Panc1 (cell line): ENCODE data around the gene SYT13. TPM values are rescaled to one million over a fixed set of nuclear protein-coding genes. Genes with fewer than 3 reads are reported as not detected.

Source experiments
- ATAC-seq: fragments of 200-7000 bp; cut with Tn5 transposase; 2 replicates; pipeline ENCODE4 v1.9.1; 2020; ENCODE audit warnings: mild to moderate bottlenecking, moderate library complexity
- BruUV-seq: library from RNA; stranded (reverse); fragments of 400-500 nt; replicated peaks from 2 replicates; lab custom pipeline; 2021; lab: Mats Ljungman, UMichigan
- CTCF ChIA-PET: fragments of 300-600 bp; sonication (Branson Sonifier 250); formaldehyde crosslinking; loops from one replicate; lab custom pipeline; 2022; ENCODE audit warnings: antibody characterized with exemption; lab: Charles Lee
- POLR2A ChIA-PET: fragments of 300-600 bp; sonication (Branson Sonifier 250); formaldehyde crosslinking; loops from one replicate; lab custom pipeline; 2022; ENCODE audit warnings: antibody characterized with exemption; lab: Charles Lee
- DNase-seq: peaks from one replicate; pipeline ENCODE4 v3.0.0-alpha.2; 2010; ENCODE audit warnings: low read depth, low spot score
- H3K27ac ChIP-seq: 2 replicates; pipeline ENCODE4 v1.5.1; 2011; ENCODE audit warnings: mild to moderate bottlenecking, low read length, inconsistent platforms
- H3K27me3 ChIP-seq: fragments of 200-500 bp; sonication (Bioruptor generic); 2 replicates; pipeline ENCODE4 v1.6.0; 2014; ENCODE audit warnings: low read length, inconsistent platforms; ENCODE audit not compliant: control insufficient read depth, insufficient read depth
- H3K36me3 ChIP-seq: fragments of 200-500 bp; sonication (Bioruptor generic); 2 replicates; pipeline ENCODE4 v1.5.1; 2014; ENCODE audit warnings: inconsistent platforms, mild to moderate bottlenecking, low read length, moderate library complexity; ENCODE audit not compliant: control insufficient read depth, insufficient read depth
- H3K4me1 ChIP-seq: 2 replicates; pipeline ENCODE4 v1.5.1; 2011; ENCODE audit warnings: inconsistent platforms, mild to moderate bottlenecking, low read length, moderate library complexity; ENCODE audit not compliant: control insufficient read depth, insufficient read depth
- H3K4me3 ChIP-seq, 2 experiments: 2 replicates each; pipeline ENCODE4 v1.5.1; 2011 to 2012; ENCODE audit warnings: low read depth in 2 of 2, low read length in 2 of 2, mild to moderate bottlenecking in 2 of 2, inconsistent platforms in 1 of 2, moderate library complexity in 1 of 2
- H3K9me3 ChIP-seq: fragments of 200-500 bp; sonication (Bioruptor generic); 2 replicates; pipeline ENCODE4 v1.5.1; 2014; ENCODE audit warnings: low read depth, mild to moderate bottlenecking, inconsistent platforms, low read length, moderate library complexity; ENCODE audit not compliant: control insufficient read depth, insufficient read depth
- CTCF ChIP-seq: fragments of 450-650 bp; IDR thresholded peaks from 2 replicates; pipeline ENCODE4 v1.5.1; 2017; ENCODE audit warnings: mild to moderate bottlenecking
- POLR2AphosphoS5 ChIP-seq: IDR thresholded peaks from 2 replicates; pipeline ENCODE4 v1.6.1; 2012; ENCODE audit warnings: mild to moderate bottlenecking, low read depth, low read length, moderate library complexity
- REST ChIP-seq, 2 experiments: IDR thresholded peaks; 2 replicates each; pipeline ENCODE4 v1.6.1; 2011 to 2012; ENCODE audit warnings: low read depth in 2 of 2, control low read depth in 1 of 2, low read length in 1 of 2, mild to moderate bottlenecking in 1 of 2, moderate library complexity in 1 of 2; ENCODE audit not compliant: insufficient read depth in 1 of 2
- SIN3A ChIP-seq: IDR thresholded peaks from 2 replicates; pipeline ENCODE4 v1.6.1; 2012; ENCODE audit warnings: low read depth, mild to moderate bottlenecking, low read length, moderate library complexity, borderline replicate concordance; ENCODE audit not compliant: insufficient read depth
- TCF7L2 ChIP-seq: IDR thresholded peaks from 2 replicates; pipeline ENCODE4 v1.6.1; 2011; ENCODE audit warnings: mild to moderate bottlenecking, low read depth, low read length, inconsistent platforms
- in situ Hi-C: cut with HindIII; loops from 2 replicates; pipeline ENCODE4 v1.10.0; 2016; ENCODE audit warnings: low sequenced_read_pairs, low pct_unique_long_range_greater_than_20kb
- intact Hi-C: fragments of 100-400 bp; cut with micrococcal nuclease; formaldehyde crosslinking; loops from one replicate; pipeline ENCODE4 v1.10.0; 2022; ENCODE audit not compliant: unreplicated experiment
- total RNA-seq: library from RNA; stranded (reverse); gene quantifications from one replicate; pipeline ENCODE4 v1.2.1, GENCODE V29; 2021; ENCODE audit not compliant: unreplicated experiment

Gene SYT13
- total RNA-seq, 1 experiment from 2014 or later = 0.13 TPM

GRCh38 chr11:45321669-45322068, 35.5 kb upstream of the SYT13 start:
- CTCF ChIA-PET = no interaction called here
- in situ Hi-C loops (no loop called here), intact Hi-C loops (no loop called here)
- no peaks in the 10 kb centered on the region for H3K4me1 ChIP-seq
- no peak overlapping the region for H3K27ac ChIP-seq
- no peaks in the 10 kb centered on the region for H3K36me3 ChIP-seq
- H3K9me3 ChIP-seq = no peaks in the 10 kb centered on the region
- TF ChIP-seq SIN3A (no peak), REST (IDR thresholded peaks at IDR 0.05; ENCODE audit: insufficient read depth in 1 of 2, low read depth in 2 of 2, low read length in 1 of 2) (no peak), CTCF (no peak), POLR2AphosphoS5 (no peak), TCF7L2 (no peak)
- no peak for ATAC-seq
- DNase-seq = no peak
- no TSS peak for BruUV-seq
- H3K27me3 ChIP-seq = peaks cover 12% of the 10 kb centered on the region
- POLR2A ChIA-PET = no interaction called here
- H3K4me3 ChIP-seq = no peak overlapping the region

GRCh38 chr11:45321031-45321595, 35.0 kb upstream of the SYT13 start:
- peaks cover 8% of the 10 kb centered on the region for H3K27me3 ChIP-seq
- DNase-seq = no peak
- TF ChIP-seq SIN3A (no peak), POLR2AphosphoS5 (no peak), TCF7L2 (no peak), CTCF (no peak), REST (IDR thresholded peaks at IDR 0.05; ENCODE audit: insufficient read depth in 1 of 2, low read depth in 2 of 2, low read length in 1 of 2) (no peak)
- intact Hi-C loops = no loop called here
- CTCF ChIA-PET = no interaction called here
- BruUV-seq = no TSS peak
- POLR2A ChIA-PET = no interaction called here
- H3K4me1 ChIP-seq = no peaks in the 10 kb centered on the region
- in situ Hi-C loops = no loop called here
- no peaks in the 10 kb centered on the region for H3K9me3 ChIP-seq
- no peak for ATAC-seq
- no peak overlapping the region for H3K27ac ChIP-seq
- H3K4me3 ChIP-seq = no peak overlapping the region
- H3K36me3 ChIP-seq = no peaks in the 10 kb centered on the region
